Suprapubic skin (tissue), 4 donors: Measurements from ENCODE around the gene ESF1.

ENCODE experiments used
- POLR2A ChIP-seq, 2 donors: fragments of 450-650 bp; IDR thresholded peaks; one replicate each; pipeline ENCODE4 v1.6.1; 2017; ENCODE audit warnings: antibody characterized with exemption in 2 of 2, mild to moderate bottlenecking in 2 of 2, moderate library complexity in 2 of 2
- POLR2AphosphoS5 ChIP-seq, 3 donors: sonication (generic); formaldehyde crosslinking; IDR thresholded peaks; one replicate each; pipeline ENCODE4 v1.6.1; 2017; ENCODE audit warnings: antibody characterized with exemption in 3 of 3
- TF ChIP-seq, protein P1 (sequence below), 2 donors: fragments of 200-600 bp in 1 of 2; fragments of 450-650 bp in 1 of 2; sonication (generic) in 1 of 2; IDR thresholded peaks; one replicate each; pipeline ENCODE4 v1.5.1; 2016 to 2019; ENCODE audit warnings: antibody characterized with exemption in 2 of 2, mild to moderate bottlenecking in 1 of 2, moderate library complexity in 1 of 2

DNA sequence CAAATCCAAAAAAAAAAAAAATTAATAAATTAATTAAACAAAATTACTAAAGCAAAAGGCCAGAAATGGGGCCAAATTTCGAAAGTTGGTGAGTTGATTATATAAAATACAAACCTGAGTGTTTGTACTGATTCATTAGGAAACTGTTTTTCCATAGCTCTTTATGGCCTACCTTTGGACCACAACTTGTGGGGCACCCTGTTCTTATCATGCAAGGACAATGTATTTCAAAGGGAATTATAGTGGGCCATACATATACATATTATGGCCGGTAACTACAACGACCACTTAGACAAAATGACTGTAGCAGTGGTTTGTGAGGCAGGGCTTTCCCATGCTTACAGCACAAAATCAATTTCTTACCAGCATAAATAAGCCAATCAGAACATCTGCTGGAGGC is 69.5 kb downstream of the ESF1 start:
- TF ChIP-seq, protein P1, sequence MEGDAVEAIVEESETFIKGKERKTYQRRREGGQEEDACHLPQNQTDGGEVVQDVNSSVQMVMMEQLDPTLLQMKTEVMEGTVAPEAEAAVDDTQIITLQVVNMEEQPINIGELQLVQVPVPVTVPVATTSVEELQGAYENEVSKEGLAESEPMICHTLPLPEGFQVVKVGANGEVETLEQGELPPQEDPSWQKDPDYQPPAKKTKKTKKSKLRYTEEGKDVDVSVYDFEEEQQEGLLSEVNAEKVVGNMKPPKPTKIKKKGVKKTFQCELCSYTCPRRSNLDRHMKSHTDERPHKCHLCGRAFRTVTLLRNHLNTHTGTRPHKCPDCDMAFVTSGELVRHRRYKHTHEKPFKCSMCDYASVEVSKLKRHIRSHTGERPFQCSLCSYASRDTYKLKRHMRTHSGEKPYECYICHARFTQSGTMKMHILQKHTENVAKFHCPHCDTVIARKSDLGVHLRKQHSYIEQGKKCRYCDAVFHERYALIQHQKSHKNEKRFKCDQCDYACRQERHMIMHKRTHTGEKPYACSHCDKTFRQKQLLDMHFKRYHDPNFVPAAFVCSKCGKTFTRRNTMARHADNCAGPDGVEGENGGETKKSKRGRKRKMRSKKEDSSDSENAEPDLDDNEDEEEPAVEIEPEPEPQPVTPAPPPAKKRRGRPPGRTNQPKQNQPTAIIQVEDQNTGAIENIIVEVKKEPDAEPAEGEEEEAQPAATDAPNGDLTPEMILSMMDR (IDR thresholded peaks at IDR 0.05): no peak
- TF ChIP-seq POLR2AphosphoS5 (IDR thresholded peaks at IDR 0.05): no peak
- no peak for TF ChIP-seq POLR2A (IDR thresholded peaks at IDR 0.05)
